Sigmoid colon (tissue), 3 donors: ENCODE results near the gene LHFPL2.
"Not testable (repeated sequence)": the region's sequence is repeated elsewhere in the genome, so short reads cannot be mapped to it uniquely, and the experiment has no call there.

Source experiments
- CTCF ChIP-seq, 4 experiments: fragments of 450-650 bp in 3 of 4; fragments of 200-600 bp in 1 of 4; IDR thresholded peaks; one replicate each; pipeline ENCODE4 v1.5.1; 2016 to 2019; ENCODE audit warnings: antibody characterized with exemption in 4 of 4, mild to moderate bottlenecking in 3 of 4, moderate library complexity in 2 of 4
- POLR2A ChIP-seq, 2 donors: fragments of 450-650 bp; IDR thresholded peaks; one replicate each; pipeline ENCODE4 v1.6.1; 2016; ENCODE audit warnings: antibody characterized with exemption in 2 of 2, mild to moderate bottlenecking in 2 of 2, moderate library complexity in 2 of 2

DNA sequence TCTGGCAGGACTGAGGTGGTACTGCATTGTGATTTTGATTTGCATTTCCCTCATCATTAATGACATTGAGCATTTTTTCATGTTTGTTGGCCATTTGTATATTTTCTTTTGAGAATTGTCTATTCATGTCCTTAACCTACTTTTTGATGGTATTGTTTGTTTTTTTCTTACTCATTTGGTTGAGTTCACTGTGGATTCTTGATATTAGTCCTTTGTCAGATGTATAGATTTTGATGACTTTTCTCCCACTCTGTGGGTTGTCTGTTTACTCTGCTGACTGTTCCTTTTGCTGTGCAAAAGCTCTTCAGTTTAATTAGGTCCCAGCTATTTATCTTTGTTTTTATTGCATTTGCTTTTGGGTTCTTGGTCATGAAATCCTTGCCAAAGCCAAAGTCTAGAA is 25.3 kb upstream of the LHFPL2 start:
- TF ChIP-seq CTCF, POLR2A (IDR thresholded peaks at IDR 0.05): not testable (repeated sequence)
